WERI-Rb-1 (cell line): Measurements from ENCODE around the gene STPG3.

Experiments used
- DNase-seq: peaks from one replicate; pipeline ENCODE4 v3.0.0-alpha.2; 2020
- H3K27ac ChIP-seq: fragments of 250-450 bp; sonication (Bioruptor Pico); 2 replicates; pipeline ENCODE4 v1.5.1; 2020; ENCODE audit warnings: mild to moderate bottlenecking, moderate library complexity
- H3K27me3 ChIP-seq: fragments of 250-450 bp; sonication (Bioruptor Pico); 2 replicates; pipeline ENCODE4 v1.5.1; 2021; ENCODE audit warnings: mild to moderate bottlenecking, low read depth, moderate library complexity; ENCODE audit not compliant: insufficient read depth, severe bottlenecking
- H3K36me3 ChIP-seq: fragments of 250-450 bp; sonication (Bioruptor Pico); 2 replicates; pipeline ENCODE4 v1.5.1; 2020; ENCODE audit warnings: mild to moderate bottlenecking, moderate library complexity
- H3K4me3 ChIP-seq: 2 replicates; pipeline ENCODE4 v1.5.1; 2011; ENCODE audit warnings: low read depth, mild to moderate bottlenecking, control low read depth, low read length
- H3K9me3 ChIP-seq: fragments of 250-450 bp; sonication (Bioruptor Pico); 2 replicates; pipeline ENCODE4 v1.5.1; 2021; ENCODE audit warnings: mild to moderate bottlenecking, moderate library complexity; ENCODE audit not compliant: severe bottlenecking
- TF ChIP-seq, protein P1 (sequence below): IDR thresholded peaks from 2 replicates; pipeline ENCODE4 v1.5.1; 2011; ENCODE audit warnings: low read depth, mild to moderate bottlenecking, control low read depth, inconsistent platforms, low read length

STPG3 gene

DNA sequence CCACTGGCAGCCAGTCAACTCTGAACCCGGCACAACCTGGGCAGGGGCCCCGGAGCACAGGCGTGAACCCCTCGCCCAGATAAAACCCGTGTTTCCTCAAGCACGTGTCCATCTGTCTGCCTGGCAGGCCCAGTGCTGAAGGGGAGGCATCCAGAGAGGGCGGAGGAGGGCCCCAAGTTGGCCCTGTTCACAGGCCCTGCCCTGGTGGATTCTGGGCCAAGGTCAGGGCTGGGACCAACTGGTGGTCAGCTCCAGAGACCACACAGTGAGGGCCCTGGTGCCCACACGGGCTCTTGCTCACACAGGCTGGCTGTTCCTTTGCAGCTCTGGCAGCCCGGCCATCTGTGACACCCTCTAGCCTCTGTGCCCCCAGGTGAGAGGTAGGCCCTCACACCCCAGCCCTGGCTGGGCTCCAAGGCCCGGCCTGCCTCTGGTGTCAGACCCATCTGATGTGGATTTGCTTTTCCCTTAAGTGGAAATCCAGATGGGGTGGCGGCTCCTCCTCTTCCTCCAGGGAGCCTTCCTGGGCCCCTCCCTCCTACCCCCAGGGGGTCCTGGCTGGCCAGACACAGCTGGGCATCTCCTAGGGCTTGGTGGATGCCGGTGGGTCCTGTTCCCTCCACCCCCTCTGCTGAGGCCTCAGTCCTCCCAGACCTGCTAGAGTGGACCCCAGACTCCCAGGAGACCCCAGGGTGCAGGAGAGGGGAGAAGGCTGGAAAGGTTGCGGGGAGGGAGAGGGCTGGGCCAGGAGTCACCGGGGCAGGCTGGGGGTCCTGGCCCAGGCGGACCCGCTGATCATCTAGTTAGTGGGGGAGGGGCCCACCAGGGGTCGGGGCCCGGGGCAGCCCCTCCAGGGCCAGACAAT is 525 bp upstream of the STPG3 start:
- DNase-seq = no peak
- no peak overlapping the region for H3K27ac ChIP-seq

DNA sequence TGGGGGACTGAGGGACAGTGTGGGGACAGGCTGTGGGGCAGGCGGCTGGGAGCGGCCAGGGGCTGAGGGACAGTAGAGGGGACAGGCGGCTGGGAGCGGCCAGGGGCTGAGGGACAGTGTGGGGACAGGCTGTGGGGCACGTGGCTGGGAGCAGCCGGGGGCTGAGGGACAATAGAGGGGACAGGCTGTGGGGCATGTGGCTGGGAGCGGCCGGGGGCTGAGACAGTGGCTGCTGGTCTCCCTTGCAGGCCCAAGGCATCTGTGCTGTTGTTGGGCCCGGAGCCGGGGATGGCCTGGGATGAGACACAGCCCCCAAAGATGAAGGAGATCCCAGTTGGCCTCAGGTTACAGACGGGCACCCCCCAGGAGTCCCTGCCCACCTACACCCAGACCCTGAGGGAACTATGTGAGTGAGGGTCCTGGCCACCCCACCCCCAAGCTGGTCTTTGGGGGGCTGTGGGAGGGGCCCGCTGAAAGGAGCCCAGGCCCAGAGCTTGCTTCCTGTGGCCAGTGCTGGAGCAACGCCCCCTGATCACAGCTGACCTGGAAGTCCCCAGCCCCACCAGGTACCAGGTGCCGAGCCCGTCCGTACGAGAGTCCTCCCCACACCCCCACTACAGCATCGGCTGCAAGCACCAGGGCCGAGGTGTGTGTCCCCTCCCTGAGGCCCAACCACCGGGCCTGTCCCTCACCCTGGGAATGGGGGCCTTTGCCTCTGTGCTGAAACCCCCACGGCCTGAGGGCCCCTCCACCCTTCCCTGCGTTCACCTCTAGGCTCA is 593 bp downstream of the STPG3 start:
- Histone ChIP-seq H3K27me3 (no peaks in the 10 kb centered on the region), H3K27ac (no peak overlapping the region), H3K36me3 (peaks cover 3% of the 10 kb centered on the region; the same call in 1 of the 2 replicates), H3K9me3 (no peaks in the 10 kb centered on the region), H3K4me3 (no peak overlapping the region)
- TF ChIP-seq, protein P1, sequence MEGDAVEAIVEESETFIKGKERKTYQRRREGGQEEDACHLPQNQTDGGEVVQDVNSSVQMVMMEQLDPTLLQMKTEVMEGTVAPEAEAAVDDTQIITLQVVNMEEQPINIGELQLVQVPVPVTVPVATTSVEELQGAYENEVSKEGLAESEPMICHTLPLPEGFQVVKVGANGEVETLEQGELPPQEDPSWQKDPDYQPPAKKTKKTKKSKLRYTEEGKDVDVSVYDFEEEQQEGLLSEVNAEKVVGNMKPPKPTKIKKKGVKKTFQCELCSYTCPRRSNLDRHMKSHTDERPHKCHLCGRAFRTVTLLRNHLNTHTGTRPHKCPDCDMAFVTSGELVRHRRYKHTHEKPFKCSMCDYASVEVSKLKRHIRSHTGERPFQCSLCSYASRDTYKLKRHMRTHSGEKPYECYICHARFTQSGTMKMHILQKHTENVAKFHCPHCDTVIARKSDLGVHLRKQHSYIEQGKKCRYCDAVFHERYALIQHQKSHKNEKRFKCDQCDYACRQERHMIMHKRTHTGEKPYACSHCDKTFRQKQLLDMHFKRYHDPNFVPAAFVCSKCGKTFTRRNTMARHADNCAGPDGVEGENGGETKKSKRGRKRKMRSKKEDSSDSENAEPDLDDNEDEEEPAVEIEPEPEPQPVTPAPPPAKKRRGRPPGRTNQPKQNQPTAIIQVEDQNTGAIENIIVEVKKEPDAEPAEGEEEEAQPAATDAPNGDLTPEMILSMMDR = no peak
- no peak for DNase-seq

More for the DNA sequence above, 525 bp upstream of the STPG3 start:
- Histone ChIP-seq H3K4me3 (no peak overlapping the region), H3K36me3 (no peaks in the 10 kb centered on the region), H3K9me3 (no peaks in the 10 kb centered on the region), H3K27me3 (no peaks in the 10 kb centered on the region)
- TF ChIP-seq, protein P1 = no peak

DNA sequence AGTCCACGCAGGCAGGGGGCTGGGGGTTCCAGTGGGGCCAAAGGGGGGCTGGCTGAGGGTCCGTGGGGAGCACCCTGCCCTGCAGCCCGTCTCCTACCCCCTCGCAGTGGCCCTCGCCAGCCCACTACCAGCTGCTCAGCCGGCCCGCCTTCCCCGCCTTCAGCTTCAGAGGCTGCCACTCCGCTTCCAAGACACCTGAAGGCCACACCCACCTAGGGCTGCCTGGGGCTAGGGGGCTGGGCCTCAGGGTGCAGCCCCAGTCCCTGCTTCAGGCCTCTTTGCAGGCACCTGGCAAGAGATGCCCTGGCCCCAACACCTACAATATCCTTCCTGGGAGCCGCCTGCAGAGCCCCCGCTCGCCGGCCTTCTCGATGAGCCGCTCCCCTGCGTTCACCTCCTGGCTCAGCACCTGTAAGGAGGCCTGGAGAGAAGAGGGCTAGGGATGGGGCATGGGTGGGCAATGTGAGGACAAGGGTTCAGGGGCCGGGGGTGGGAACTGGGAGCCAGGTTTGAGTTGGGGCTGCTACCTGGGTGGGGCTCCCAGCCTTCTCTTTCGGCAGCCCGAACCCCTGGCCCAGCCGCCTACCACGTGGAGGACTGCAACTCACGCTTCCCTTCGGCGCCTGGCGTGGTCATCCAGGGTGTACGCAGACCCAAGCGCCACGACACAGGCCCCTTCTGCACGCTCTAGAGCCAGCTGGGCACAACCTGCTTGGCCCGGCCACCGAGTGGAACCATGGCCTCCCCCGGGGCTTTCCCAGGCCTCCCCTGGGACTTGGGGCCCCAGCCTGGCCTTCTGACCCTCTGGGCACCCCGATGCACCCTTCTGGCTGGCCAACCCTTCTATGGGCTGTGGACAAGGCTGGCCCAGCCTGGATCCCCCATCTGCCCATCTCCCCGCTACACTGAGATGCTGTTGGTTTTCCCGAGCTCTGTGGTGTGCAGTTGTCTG is 1.7 kb downstream of the STPG3 start:
- Histone ChIP-seq H3K27me3 (no peaks in the 10 kb centered on the region), H3K4me3 (no peak overlapping the region), H3K27ac (no peak overlapping the region), H3K36me3 (peaks cover 3% of the 10 kb centered on the region; the same call in 1 of the 2 replicates), H3K9me3 (no peaks in the 10 kb centered on the region)
- DNase-seq = peak; percentile 55
- TF ChIP-seq, protein P1 = no peak

DNA sequence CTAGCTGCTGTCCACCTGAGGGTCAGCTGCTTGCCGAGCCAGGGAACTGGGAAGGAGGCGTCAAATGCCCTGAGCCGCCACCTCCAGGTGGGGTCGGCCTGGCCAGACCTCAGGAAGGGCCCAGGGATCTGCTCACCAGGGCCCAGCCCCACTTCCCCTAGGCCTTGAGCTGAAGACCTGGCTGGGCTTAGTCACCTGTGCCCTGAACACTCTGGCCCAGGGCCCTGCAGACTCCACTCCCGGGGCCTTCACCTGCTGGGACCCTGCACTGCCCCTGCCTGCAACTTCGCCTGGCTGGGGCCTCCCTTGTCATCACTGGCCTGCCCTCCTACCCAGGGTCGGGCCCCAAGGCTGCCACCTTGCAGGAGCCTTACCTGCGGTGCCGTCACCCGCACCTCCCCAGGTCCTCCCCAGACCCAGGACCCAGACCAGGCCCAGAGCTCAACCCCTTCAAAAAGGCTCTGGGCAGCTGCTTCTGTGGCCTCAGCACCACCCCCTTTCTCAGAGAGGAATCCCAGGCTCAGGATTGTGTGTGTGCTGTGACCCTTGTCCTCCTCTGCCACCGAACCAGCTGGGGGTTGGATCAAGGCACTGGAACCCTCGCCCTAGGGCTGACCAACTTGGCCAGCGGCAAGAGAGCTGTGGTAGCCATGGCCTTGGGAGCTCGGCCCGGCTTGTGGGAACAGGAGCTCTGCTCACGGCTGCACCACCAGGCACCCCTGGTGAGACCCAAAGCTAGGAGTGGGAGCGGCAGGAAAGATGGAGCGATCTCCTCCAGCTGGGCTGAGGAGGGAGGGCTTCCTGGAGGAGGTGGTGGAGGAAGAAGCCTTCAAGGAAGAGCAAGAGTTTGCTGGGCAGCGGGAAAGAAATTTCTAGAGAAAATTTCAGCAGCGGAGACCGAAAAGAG is 2.9 kb downstream of the STPG3 start:
- peak overlapping the region; percentile 65 for H3K4me3 ChIP-seq

More for the DNA sequence above, 2.9 kb downstream of the STPG3 start:
- TF ChIP-seq, protein P1 = no peak
- H3K36me3 ChIP-seq = peaks cover 3% of the 10 kb centered on the region; the same call in 1 of the 2 replicates
- no peak for DNase-seq
- H3K9me3 ChIP-seq = no peaks in the 10 kb centered on the region
- peak overlapping the region; percentile 88 for H3K27ac ChIP-seq
- no peaks in the 10 kb centered on the region for H3K27me3 ChIP-seq
